Gastrocnemius medialis (tissue), 4 donors: ENCODE measurements around the gene CCDC187.

Source experiments
- CTCF ChIP-seq, 5 experiments: fragments of 450-650 bp in 3 of 5; fragments of 200-600 bp in 2 of 5; sonication (generic) in 2 of 5; IDR thresholded peaks in 4 of 5; conservative IDR thresholded peaks in 1 of 5; 1 replicate in 4 of 5; 2 replicates in 1 of 5; pipeline ENCODE4 v1.5.1; 2016 to 2019; ENCODE audit warnings: antibody characterized with exemption in 5 of 5, mild to moderate bottlenecking in 3 of 5, moderate library complexity in 3 of 5
- POLR2A ChIP-seq, 2 donors: fragments of 450-650 bp; IDR thresholded peaks; one replicate each; pipeline ENCODE4 v1.6.1; 2017; ENCODE audit warnings: antibody characterized with exemption in 2 of 2, mild to moderate bottlenecking in 2 of 2, moderate library complexity in 2 of 2

- TF ChIP-seq CTCF (IDR thresholded peaks at IDR 0.05 in 4 of 5, conservative IDR thresholded peaks at IDR 0.05 in 1 of 5), result no peak
- no peak for TF ChIP-seq POLR2A (IDR thresholded peaks at IDR 0.05)
These were observed 11.1 kb upstream of the CCDC187 start for GRCh38 chr9:136314944-136315343.
